Muscle layer of colon (tissue), 2 donors: Measurements from ENCODE around the gene DENND5B.

Experiments
- H3K27ac ChIP-seq: one replicate; pipeline ENCODE4 v1.7.0; 2013; ENCODE audit warnings: low read depth, mild to moderate bottlenecking, low read length, moderate library complexity
- H3K27me3 ChIP-seq, 2 donors: one replicate each; pipeline ENCODE4 v1.7.0; 2013; ENCODE audit warnings: low read length in 2 of 2, mild to moderate bottlenecking in 2 of 2; ENCODE audit not compliant: insufficient read depth in 2 of 2, control insufficient read depth in 1 of 2
- H3K36me3 ChIP-seq: one replicate; pipeline ENCODE4 v1.7.0; 2013; ENCODE audit warnings: mild to moderate bottlenecking, low read length; ENCODE audit not compliant: insufficient read depth
- H3K4me1 ChIP-seq: one replicate; pipeline ENCODE4 v1.7.0; 2013; ENCODE audit warnings: mild to moderate bottlenecking, low read length; ENCODE audit not compliant: insufficient read depth
- H3K4me3 ChIP-seq, 2 donors: one replicate each; pipeline ENCODE4 v1.7.0; 2013; ENCODE audit warnings: low read length in 2 of 2, low read depth in 1 of 2, mild to moderate bottlenecking in 1 of 2, moderate library complexity in 1 of 2
- H3K9ac ChIP-seq: one replicate; pipeline ENCODE4 v1.7.0; 2013; ENCODE audit warnings: low read length
- H3K9me3 ChIP-seq: one replicate; pipeline ENCODE4 v1.7.0; 2013; ENCODE audit warnings: mild to moderate bottlenecking, low read length
- donor health status: abdominal sarcoma.
- donor health status: Adenocarcinoma of cecum.

DENND5B gene

GRCh38 chr12:31342286-31342685 lies 248.7 kb downstream of the DENND5B start:
- Histone ChIP-seq H3K4me3 (no peak overlapping the region), H3K27me3 (no peaks in the 10 kb centered on the region), H3K4me1 (no peaks in the 10 kb centered on the region), H3K36me3 (no peaks in the 10 kb centered on the region), H3K27ac (no peak overlapping the region), H3K9me3 (no peaks in the 10 kb centered on the region), H3K9ac (no peak overlapping the region)

DNA sequence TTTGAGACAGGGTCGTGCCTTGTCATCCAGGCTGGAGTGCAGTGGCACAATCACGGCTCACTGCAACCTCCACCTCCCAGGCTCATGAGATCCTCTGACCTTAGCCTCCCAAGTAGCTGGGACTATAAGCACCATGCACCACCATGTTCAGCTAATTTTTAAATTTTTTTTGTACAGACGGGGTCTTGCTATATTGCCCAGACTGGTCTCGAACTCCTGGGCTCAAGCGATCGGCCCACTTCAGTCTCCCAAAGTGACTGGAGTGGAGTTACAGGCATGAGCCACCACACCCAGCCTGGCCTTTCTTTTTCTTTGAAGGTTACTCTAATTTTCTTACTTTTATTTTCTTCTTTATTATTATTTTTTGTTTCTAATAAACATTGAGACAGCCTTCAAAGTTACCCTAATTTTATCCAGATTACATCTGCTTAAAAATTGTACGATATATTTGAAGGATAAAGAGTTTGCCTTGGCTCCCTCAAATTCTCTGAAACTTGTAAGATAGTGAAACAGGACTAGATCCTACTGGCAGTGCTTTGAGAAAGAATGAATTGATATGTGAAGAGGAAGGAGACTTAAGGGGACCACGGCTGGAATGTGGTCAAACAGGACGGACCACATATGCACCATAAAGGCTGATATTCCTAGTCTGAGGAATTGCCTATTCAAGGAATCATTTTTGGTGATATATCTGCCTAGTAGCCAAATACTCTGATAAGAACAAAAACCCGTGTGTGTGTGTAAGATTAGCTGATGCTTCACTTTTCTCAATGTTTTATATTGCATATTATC lies 250.9 kb downstream of the DENND5B start:
- Histone ChIP-seq H3K9me3 (no peaks in the 10 kb centered on the region), H3K4me1 (no peaks in the 10 kb centered on the region), H3K27me3 (no peaks in the 10 kb centered on the region), H3K9ac (no peak overlapping the region), H3K4me3 (no peak overlapping the region), H3K27ac (no peak overlapping the region), H3K36me3 (no peaks in the 10 kb centered on the region)

DNA sequence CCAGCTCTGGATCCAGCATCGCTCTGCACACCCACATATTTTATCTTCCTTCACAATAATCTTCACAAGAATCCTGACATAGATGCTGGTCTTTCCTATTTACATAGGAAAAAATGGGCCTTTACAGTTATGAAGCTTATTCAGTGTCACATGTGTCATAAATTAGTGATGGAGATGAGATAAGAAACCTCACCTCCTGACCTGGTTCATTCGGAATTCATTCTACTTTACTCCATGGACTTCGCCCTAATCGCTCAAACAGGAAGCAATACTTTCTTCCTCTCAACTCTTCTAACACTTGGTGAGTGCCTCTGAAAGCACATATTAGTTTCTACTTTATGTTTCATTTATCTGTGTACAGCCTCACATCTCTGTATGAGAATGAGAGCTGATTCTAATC lies 253.0 kb downstream of the DENND5B start:
- no peaks in the 10 kb centered on the region for H3K27me3 ChIP-seq
- no peaks in the 10 kb centered on the region for H3K4me1 ChIP-seq
- H3K4me3 ChIP-seq, result no peak overlapping the region
- H3K36me3 ChIP-seq, result no peaks in the 10 kb centered on the region
- H3K27ac ChIP-seq, result no peak overlapping the region
- H3K9ac ChIP-seq, result no peak overlapping the region
- no peaks in the 10 kb centered on the region for H3K9me3 ChIP-seq
